HG02938 (cell line): ENCODE results near the gene REV3L.

ENCODE experiments used
- ATAC-seq: cut with Tn5 transposase; IDR thresholded peaks from one replicate; pipeline ENCODE4 v1.9.1; 2021; ENCODE audit warnings: mild to moderate bottlenecking, moderate library complexity; ENCODE audit not compliant: unreplicated experiment

Gene REV3L

GRCh38 chr6:111471958-111472357 is 11.1 kb downstream of the REV3L start:
- no peak for ATAC-seq

GRCh38 chr6:111471533-111471932 is 11.5 kb downstream of the REV3L start:
- ATAC-seq = no peak

- no peak for ATAC-seq
Observed at GRCh38 chr6:111470991-111471390, 12.0 kb downstream of the REV3L start.

GRCh38 chr6:111469543-111469942 is 13.5 kb downstream of the REV3L start:
- ATAC-seq = no peak

GRCh38 chr6:111468329-111469012 is 14.5 kb downstream of the REV3L start:
- no peak for ATAC-seq

- ATAC-seq = no peak
Observed at GRCh38 chr6:111464184-111464583, 18.8 kb downstream of the REV3L start.

GRCh38 chr6:111462770-111463391 is 20.1 kb downstream of the REV3L start:
- ATAC-seq = no peak

GRCh38 chr6:111461860-111462259 is 21.2 kb downstream of the REV3L start:
- ATAC-seq = no peak

GRCh38 chr6:111458670-111459232 is 24.3 kb downstream of the REV3L start:
- ATAC-seq = no peak

GRCh38 chr6:111456208-111456607 is 26.8 kb downstream of the REV3L start:
- no peak for ATAC-seq

- ATAC-seq = no peak
Observed at GRCh38 chr6:111450636-111451035, 32.4 kb downstream of the REV3L start.

GRCh38 chr6:111450087-111450486 is 32.9 kb downstream of the REV3L start:
- no peak for ATAC-seq

GRCh38 chr6:111449129-111449528 is 33.9 kb downstream of the REV3L start:
- no peak for ATAC-seq

- no peak for ATAC-seq
Observed at GRCh38 chr6:111447051-111447450, 36.0 kb downstream of the REV3L start.

- ATAC-seq = no peak
Observed at GRCh38 chr6:111445861-111446267, 37.2 kb downstream of the REV3L start.

GRCh38 chr6:111444794-111445193 is 38.2 kb downstream of the REV3L start:
- no peak for ATAC-seq

GRCh38 chr6:111441678-111442243 is 41.3 kb downstream of the REV3L start:
- no peak for ATAC-seq

- ATAC-seq = no peak
Observed at GRCh38 chr6:111439171-111439570, 43.8 kb downstream of the REV3L start.

GRCh38 chr6:111437573-111437972 is 45.4 kb downstream of the REV3L start:
- no peak for ATAC-seq

- ATAC-seq = no peak
Observed at GRCh38 chr6:111432511-111432910, 50.5 kb downstream of the REV3L start.

GRCh38 chr6:111430605-111431376 is 52.2 kb downstream of the REV3L start:
- ATAC-seq = no peak
